ENCODE data around the gene ANXA1. TPM values are rescaled to one million over a fixed set of nuclear protein-coding genes. Genes with fewer than 3 reads are reported as not detected.

The ANXA1 gene
- total RNA-seq, 1 experiment from 2014 or later: 438 TPM

DNA sequence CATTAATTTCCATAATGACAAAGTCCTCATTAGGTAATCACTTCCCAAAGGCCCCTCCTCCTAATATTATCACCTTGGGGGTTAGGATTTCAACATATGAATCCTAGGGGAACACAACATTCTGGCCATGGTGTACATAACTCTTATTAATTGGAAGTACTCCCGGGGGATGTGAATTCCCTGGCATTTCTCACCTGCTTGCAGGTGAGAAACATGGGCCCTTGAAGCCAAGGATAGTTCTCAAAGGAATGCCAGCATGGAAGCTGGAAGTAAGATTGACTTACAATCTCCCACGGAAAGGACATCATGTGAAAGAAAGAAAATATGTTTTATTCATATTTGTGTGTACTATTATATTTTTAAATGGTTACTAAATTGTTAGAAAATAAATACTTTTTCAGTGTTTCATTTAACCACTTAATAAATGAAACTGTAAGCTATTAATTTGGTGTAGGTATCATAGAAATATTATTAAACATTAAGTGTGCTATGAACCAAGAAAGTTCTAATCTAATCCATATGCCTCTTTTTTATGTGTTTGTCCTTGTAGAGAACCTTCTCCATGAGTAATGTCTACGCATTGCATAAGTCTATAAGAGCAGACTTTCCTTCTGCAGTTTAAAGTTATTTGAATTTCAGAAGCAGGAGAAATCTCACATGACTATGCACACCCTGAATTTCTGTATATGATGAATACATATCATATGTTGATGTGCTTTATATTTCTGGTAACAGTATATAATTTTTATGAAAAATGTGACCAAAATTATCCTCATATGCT, 59.4 kb downstream of the ANXA1 start:
- no peak for DNase-seq (ENCODE audit: low read depth)

DNA sequence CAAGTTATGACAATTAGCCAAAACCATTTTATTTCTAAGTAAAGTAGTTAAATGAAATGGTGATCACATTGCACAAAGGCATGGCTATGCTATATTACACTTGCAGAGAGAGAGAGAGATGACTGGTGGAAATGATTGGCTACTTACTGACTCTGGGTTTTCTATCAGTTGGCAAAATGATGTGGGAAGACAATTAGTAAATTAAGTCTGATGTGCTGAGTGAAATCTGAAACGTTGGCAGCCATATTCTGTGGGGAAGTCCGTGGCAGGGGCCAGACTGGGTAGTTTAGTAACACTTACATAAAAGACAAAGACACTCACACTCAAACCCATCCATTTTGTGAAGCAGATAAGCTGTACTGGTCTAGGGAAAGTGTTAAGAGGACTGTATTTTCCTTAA, 61.6 kb downstream of the ANXA1 start:
- no peak for DNase-seq (ENCODE audit: low read depth)

DNA sequence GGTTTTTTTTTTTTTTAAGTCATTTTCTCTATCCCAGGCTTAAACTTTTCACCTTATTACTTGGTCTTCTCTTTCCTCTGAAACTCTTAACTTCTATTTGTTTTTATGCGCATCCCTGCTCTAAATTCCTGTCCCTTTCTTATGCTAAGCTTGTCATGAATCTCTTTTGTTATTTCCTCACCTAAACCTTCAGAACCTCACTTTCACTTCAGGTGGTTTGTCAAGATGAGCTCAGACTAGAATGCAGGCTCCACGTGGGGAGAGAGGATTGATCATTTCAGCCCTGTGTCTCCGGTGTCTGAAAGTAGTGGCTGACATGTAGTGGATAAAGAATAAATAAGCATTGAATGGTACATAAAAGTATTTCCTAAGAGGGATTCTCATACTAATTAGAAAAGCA, 63.6 kb downstream of the ANXA1 start:
- DNase-seq (ENCODE audit: low read depth): no peak

GRCh38 chr9:73216100-73216499, 64.4 kb downstream of the ANXA1 start:
- DNase-seq (ENCODE audit: low read depth): no peak

Other genes with a start within 250 kb of the ANXA1 start
- 155 and 163 TPM in 2 replicates for gene ALDH1A1, start 198.8 kb upstream of the ANXA1 start, total RNA-seq (2014; rRNA removed)